NCI-H446 treated with DMSO at 0.1 percent for 48 hours (cell line): ENCODE data around the gene CDKL2.
"Not testable (repeated sequence)": the region's sequence is repeated elsewhere in the genome, so short reads cannot be mapped to it uniquely, and the experiment has no call there.

ENCODE experiments used
- DNase-seq: peaks from one replicate; lab custom pipeline; 2025; lab: John Stamatoyannopoulos, UW

CDKL2 gene

DNA sequence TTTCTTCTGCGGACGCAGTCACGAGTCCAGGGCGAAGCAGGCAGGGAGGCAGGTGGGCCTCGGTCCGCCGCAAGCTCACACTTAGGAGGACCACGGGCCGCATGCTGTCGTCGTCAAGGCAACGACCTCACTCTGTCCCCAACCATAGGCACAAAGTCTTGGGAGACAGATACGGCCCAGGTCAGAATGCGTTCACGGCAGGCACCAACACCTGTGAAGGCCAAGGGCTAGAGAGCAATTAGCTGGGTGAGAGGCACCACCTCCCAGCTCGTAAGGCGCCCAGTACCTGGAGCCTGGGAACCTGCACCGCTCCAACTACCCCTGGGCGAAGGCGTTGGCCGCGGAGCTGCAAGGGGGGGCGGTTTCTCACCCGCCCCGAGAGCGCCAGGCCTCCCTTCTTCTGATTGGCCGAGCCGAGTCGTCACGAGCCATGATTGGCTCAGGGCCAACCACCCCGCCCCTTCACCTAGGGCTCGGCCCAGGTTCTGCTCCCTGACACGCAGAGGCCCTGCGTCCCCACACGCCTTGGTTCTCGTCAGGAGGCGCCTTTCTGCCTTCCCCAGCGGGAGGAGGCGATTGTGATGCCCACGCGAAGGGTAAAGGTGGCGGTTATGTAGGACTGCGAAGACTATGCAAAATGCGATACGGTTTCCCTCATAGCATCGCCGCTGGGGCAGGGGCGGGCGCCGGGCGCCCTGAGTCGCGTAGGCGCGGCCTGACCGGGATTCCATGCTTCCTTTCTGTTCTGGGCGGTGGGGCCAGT, at the start of gene CDKL2:
Gene CDKL2, minus strand, starts transcription at position 355 of the 763 bp plus-strand sequence. CDS start 4,540 bp downstream, outside the sequence.
- no peak for DNase-seq

DNA sequence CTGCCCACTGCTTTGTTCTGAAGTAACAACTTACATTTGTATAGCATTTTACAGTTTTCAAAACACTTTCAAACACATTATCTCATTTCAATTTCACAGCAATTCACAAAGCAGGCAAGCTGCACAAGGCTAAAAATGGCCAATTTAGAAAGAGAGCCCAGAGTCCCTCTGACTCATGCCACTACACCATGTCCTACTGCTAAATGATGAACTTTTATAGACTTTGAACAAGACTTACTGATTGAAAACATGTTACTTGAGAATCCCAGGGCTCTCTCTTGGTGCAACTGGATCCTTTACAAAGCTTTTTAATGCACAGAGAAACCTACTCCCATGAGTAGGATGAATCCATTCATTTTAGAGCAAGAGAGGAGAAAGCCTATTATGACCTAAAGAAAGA, 48.6 kb upstream of the CDKL2 start:
- DNase-seq, result no peak

DNA sequence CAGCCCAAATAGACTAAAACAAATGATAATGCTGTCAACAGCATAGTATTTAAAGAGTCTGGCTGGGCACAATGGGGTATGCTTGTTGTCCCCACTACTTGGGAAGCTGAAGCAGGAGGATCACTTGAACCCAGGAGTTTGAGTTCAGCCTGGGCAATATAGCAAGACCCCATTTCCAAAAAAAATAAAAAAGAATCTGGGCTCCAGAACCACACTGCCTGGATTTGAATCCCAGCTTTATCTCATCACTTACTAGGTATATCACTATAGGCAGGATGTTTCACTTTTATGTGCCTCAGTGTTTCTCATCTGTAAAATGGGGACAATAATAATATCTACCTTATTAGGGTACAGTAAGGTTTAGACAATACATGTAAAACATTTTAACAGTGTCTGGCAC, 48.1 kb upstream of the CDKL2 start:
- no peak for DNase-seq

DNA sequence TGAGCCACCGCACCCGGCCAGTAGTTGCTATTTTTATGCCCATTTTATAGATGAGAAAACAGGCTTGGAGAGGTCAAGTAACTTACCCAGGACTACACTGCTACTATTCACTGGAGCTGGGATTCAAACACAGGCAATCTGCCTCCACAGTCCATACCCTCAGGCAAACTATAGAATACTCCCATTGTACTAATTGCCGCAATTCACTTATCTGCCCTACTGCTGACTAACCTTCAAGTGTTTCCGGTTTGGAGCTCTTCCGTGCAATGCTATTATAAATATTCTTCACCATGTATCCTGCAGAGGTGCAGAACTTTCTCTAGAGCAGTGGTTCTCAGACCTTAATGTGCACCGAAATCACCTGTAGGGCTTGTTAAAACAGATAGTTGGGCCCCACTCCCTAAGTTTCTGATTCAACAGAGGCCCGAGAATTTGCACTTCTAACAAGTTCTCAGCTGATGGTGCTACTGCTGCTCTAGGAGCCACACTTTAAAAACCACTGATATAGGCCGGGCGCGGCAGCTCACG, 44.7 kb upstream of the CDKL2 start:
- no peak for DNase-seq

DNA sequence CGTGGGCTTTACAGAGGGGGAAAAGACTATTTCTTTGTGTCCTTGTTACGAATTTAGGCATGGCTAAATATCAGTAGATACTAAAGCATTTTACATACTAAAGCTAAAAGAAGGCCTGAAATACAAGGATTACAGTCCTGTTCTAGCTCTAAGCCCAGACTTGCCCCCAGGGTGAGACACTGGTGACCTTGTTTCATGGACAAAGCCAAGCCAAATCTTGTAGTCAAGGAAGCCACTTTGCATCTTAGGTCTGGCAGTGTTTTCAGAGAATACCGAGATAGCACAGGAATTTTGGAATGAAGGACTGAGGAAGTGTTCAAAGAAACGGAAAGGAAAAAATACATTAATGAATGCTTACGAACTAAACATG, 43.6 kb upstream of the CDKL2 start:
- no peak for DNase-seq

DNA sequence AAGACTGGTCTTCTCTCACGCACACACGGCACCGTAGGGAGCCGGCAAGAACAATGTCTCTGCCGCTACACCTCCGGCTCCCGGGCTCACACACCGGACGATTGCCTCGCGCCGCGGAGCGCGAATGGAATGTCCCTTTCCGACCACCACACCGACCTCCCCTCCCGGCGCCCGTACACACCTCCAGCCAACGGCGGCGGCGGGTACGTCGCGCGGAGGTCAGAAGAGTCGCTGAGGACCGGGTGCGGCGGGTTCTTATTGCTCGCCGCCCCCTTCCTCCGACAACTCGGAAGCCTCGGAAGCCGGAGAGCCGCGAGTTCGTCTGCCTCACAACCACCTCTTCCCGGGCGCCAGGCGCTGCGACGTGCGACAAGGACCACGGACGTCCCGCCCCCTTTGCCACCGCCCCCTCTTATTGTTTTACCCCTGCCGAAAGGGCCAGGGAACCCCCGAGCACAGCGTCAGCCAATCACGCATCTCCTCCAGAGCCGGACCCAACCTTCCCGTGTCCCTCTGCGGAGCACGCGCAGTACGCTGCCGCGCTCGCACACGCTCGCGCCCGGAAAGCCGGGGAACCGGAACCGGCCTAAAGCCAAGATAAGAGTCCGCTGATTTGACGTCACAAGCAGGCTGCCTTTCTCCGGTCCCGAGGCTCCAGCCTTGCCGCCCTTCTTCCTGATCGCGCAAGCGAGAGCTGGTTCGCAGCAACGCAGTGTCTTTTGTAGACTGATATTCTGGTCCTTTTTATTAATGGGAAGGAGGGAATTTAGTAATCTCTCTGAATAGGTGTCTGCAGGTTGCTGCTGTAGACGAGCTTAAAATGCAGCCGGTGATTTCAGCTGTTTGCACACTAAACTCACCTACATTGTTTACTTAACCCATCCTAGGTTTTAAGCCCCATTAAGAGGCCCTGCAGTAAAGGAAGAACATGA, 43.0 kb upstream of the CDKL2 start, which contains the start of gene G3BP2:
Gene G3BP2, minus strand, starts transcription at position 385 of the 932 bp plus-strand sequence. CDS start 11,386 bp downstream, outside the sequence.
- peak; percentile 97 for DNase-seq

DNA sequence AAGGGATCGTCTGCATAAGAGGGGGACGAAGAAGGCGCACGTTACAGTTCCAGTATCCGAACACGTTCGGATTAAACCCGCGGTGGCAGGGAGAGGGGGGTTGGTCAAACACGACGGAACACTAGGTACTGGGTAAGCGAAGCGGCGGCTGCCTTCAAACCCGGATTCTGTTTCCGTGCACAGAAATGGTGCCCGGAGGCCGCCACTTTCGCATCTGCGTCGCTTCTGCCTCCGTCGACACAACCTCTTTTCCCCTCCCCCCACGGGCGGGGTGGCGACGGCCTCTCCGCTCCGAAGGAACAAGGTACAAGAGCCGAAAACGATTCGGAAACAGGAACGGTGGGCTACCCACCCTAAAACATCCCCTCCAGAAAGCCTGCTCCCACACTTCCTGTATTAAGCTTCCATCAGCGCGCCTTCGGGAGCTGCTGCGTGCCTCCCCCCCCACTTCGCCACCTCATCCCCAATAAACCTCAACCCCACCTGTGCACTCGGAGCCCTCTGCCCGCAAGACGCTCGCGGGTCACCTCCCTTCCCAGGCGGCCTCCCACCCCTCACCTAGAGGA, 42.2 kb upstream of the CDKL2 start:
- no peak for DNase-seq

DNA sequence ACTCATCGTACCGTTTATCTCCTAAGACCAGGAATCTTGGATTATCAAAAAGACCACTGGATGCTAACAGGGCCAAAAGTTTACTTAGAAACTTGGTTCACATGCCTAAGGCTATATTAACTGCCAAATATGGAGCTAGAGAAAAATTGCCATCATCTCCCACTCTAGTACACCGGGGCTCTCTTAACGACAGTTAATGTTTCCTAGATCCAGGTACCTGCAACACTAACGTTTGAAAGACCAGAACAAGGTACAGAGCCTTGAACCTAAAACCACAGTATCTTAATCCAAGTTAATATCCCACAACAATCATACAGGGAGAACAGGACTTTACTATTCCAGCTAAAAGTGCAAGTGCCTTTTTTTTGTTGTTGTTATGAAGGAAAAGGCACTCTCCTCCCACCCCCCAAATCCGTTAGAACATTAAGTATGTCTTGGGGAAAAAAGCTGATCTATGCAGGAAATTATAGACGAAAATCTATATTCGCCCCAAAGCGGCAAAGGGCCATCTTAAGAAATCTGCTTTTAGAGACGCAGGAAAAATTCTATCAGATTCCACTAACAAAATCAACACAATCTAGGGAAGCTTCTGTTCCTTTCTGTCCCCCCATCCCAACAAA, 41.6 kb upstream of the CDKL2 start:
- no peak for DNase-seq

DNA sequence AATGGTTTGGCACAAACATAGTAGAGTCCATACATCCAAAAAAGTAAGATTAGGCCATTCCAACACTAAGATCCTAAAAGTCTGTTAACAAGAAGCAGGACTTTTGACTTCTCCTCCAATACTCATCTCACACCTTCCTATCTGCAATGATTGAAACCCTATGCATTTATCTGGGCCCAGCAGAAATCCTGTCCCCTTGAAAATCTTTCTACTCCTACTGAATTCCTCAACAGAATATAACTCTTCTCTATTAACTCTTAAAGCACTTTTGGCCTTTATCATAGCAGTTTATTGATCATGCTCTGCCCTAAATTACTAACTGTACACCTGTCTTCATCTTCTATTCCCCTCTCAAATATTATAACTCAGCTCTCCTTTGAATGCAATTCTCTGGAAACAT, 38.3 kb upstream of the CDKL2 start:
- DNase-seq, result no peak

DNA sequence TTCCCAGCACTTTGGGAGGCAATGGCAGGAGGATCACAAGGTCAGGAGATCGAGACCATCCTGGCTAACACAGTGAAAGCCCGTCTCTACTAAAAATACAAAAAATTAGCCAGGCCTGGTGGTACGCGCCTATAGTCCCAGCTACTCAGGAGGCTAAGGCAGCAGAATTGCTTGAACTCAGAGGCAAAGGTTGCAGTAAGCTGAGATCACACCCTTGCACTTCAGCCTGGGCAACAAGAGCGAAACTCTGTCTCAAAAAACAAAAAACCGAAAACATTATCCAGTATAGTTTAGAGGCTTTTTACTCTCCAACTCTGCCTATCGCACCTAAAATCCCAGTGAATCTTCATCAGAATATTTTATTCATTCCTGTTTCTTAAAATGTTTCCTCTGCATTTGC, 37.3 kb upstream of the CDKL2 start:
- not testable (repeated sequence) for DNase-seq

DNA sequence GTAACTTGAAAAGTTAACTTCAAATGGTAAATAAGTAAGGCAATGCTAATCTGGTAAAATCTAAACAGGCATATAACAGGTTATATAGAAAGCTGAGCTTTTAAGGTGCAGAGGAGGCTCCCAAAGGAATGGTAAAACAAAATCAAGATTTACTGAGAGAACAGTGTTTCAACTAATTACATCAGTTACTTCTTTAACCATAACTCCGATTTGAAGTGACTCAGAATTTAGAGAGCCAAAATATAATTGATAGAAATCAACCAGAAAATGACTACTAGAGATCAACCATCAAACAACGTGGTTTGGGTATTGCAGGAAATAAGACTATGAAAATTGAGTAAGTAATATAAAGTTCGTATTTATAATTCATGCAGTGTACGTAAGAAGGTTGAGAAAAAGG, 36.0 kb upstream of the CDKL2 start:
- DNase-seq, result no peak

DNA sequence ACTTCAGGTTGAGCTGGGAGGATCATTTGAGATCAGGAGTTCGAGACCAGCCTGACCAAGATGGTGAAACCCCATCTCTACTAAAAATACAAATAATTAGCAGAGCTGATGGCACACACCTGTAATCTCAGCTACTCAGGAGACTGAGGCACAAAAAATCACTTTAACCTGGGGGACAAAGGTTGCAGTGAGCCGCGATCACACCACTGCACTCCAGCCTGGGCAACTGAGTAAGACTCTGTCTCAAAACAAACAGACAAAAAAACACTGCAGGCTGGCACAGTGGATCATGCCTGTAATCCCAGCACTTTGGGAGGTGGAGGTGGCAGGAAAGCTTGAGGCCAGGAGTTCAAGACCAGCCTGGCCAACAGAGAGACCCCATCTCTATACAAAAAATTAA, 34.3 kb upstream of the CDKL2 start:
- not testable (repeated sequence) for DNase-seq

DNA sequence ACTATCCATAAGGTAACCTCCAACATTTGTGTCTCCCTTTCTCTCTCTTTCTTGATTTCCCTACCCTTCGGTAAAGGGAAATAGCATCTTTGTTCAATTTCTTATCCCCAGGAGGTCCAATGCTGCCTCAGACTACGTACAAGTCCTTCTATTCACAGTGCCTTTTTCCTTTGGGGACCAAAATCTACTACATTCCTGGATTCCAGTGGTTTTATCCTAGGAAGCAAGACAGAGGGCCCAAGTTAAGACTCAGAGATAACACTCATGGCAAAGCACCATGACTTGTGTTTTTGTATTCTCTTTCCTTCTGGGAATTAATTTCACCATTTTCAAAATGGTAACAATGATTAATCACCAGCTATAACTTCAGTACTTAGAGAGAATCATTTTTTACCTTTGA, 32.3 kb upstream of the CDKL2 start:
- DNase-seq, result no peak

DNA sequence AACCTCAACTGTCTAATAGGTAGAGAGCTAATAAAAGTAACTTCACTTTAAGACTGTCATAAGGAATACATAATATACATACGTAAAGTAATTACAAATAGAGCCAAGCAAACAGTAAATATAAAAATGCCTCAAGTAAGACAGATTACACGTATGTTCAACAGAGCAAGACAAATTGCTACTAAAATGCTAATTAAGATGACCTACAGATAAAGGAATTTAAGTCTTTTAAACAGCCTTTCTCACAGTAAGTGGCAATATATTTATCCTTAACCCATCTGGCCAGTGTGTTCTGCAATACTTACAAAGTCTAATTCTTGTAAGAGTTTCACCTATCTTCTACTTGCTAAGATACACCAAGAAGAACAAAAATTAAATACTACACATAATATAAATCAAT, 30.2 kb upstream of the CDKL2 start:
- DNase-seq, result no peak

DNA sequence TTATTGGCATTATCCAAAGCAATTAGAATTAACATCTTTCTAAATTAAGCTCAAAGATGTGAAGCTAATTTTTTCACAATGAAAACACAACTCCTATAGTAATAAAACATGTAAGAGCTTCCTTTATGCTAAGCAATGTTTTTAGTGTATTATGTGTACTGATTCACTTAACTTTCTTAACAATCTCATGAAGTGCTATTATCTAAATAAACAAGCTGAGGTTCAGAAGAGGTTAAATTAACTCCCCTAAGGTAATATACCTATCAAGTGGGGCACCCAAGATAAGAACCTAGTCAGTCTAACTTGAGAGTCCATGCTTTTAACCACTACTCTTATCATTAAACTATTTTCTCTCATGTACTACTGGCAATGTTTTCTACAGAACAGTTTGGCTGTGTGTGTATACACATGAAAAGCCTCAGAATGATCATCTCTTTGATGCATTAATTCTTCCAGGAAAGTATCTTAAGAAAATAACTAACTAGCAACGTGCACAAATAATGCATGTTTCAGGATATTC, 29.2 kb upstream of the CDKL2 start:
- DNase-seq, result no peak

DNA sequence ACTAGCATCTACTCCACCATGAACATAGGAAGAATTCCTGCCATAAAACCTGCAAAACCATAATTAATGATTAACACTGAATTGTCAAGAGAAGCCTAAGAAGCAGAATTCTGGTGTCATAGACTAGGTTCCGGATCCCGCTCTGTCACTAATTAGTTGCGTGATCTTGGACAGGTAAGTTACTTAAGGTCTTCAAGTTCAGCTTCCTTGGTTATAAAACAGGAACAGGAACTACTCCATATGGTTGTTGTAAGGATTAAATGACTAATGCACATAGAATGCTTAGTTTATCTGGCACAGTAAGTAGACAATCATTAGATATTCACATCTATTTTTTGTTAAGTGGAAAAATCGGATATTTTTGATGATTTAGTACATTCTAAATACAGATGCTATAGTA, 28.5 kb upstream of the CDKL2 start:
- DNase-seq, result no peak

DNA sequence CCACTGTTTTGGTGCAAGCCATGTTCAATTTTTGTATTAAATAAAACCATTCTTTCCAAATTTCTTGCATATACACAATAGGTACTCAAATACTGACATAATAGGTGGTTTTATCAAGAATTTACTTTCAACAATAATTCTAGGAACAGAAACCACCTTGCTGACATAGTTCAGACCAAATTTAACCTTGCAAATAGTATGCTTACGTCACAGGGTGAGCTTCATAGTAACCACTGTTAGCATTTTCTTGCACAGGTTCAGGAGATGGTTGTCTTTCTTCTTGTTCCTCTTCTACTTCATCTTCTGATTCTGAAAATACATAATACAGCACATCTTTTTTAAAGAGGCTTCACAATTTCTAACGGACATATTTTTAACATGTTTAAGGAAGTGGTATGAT, 25.2 kb upstream of the CDKL2 start:
- no peak for DNase-seq

DNA sequence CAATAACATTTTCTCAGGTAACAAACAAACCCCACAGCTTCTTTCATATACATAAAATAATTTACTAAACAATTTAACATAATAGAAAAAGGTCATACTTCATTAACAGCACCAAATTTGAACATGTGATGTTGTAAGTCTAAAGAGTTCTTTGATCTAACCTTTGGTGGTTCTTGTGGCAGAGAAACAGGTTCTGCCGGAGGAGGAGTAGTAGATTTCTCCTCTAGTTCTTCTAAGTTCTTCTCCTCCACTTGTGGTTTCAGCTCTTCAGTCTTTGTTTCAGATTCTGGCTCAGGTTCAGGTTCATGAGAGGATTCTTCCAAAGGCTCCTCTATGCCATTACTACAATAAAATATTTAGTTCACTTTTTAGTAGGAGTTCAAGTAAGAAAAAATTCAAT, 24.6 kb upstream of the CDKL2 start:
- DNase-seq, result no peak

DNA sequence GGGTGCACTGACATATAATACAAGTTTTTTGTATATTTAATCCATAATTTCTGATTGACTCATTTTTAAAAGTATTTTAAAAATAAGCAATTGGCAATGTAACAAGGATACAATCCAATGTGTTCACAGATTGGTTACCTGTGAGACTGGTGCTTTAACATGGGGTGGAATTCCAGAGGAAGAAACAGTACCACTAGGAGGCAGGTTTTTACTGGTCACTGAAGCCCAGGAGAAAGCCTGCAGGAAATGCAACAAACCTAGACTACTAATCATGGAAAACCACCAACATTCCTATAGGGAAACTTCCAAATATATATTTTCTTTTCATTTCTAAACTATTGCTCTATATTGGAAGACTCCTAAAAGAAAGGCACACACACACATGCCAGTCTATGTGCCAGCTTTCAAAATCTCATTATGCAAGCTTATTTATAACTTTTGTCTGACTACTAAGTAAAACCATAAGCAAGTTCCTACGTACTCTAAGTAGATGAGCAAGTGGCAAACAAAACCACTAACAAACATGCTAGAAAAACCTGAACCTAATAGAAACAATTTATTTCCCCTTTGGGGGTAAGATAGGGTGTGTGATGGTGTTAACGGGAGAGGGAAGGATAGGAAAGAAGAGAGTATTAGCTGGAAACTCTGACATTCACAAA, 23.6 kb upstream of the CDKL2 start:
- DNase-seq, result no peak

DNA sequence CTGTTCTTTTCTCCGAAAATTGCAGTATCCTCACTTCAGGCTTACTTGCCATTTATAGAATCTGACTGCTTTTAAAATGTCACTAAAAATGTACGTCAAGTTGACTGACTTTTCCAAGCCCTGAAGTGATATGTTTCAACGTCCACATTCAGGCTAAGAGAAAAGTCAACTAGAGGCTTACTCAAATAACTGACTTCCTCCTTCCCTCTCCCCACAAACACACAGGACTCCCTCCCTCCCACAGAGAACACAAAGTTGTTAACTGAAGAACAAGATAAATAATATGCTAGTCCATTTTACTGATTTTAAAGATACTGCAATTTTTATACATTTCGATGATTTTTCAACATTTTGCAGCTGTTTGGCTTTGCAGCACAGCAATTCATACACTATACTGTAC, 13.8 kb upstream of the CDKL2 start:
- no peak for DNase-seq

DNA sequence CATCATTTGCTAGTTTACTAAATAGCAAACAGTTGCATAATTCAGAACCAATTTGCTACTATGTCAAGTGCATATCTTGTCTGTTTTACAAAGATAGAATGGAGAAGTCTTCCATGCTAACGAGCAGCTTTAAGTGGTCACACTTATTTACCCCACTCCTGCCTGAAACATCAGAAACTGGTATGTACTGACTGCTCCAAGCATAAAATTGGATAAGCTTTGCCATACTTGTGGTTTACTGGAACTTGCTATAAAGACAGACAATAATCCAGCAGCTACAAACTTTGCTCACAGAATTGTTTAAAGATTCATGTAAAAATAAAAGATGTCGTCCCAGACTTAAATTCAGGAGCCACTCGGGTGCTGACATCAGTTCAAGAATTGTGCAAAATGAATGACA, 13.3 kb upstream of the CDKL2 start:
- no peak for DNase-seq
